Measurements from ENCODE around the gene SPTBN5.
"Not testable (repeated sequence)": the region's sequence is repeated elsewhere in the genome, so short reads cannot be mapped to it uniquely, and the experiment has no call there.

DNA sequence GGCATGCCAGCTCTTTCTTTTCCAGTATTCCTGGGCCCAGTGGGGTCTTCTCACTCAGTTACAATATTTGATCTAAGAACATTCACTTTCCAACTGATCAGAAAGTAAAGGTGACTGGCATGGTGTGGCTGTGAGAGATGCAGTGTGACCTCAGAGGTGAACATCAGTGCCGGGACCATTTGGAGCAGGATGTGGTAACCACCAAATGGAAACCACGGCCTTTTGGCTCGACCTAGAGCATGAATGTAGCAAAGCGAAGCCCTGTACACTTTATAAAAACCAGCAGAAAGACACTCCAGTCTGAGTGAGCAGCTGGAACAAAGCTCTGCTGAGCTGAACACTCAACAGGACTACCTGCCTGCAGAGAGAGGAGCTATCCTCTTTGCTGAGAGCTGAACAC, 62.6 kb downstream of the SPTBN5 start:
- TF ChIP-seq POLR2A (IDR thresholded peaks at IDR 0.05) = not testable (repeated sequence)
- TF ChIP-seq, protein P1, sequence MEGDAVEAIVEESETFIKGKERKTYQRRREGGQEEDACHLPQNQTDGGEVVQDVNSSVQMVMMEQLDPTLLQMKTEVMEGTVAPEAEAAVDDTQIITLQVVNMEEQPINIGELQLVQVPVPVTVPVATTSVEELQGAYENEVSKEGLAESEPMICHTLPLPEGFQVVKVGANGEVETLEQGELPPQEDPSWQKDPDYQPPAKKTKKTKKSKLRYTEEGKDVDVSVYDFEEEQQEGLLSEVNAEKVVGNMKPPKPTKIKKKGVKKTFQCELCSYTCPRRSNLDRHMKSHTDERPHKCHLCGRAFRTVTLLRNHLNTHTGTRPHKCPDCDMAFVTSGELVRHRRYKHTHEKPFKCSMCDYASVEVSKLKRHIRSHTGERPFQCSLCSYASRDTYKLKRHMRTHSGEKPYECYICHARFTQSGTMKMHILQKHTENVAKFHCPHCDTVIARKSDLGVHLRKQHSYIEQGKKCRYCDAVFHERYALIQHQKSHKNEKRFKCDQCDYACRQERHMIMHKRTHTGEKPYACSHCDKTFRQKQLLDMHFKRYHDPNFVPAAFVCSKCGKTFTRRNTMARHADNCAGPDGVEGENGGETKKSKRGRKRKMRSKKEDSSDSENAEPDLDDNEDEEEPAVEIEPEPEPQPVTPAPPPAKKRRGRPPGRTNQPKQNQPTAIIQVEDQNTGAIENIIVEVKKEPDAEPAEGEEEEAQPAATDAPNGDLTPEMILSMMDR (IDR thresholded peaks at IDR 0.05) = not testable (repeated sequence)
